Fibroblast of gingiva (primary cell): ENCODE data around the gene NOP53.
A peak's percentile ranks its signal among the peaks of the same experiment; 100 is the strongest.
"Not testable (repeated sequence)": the region's sequence is repeated elsewhere in the genome, so short reads cannot be mapped to it uniquely, and the experiment has no call there.

Experiments used
- DNase-seq: peaks from one replicate; pipeline ENCODE4 v3.0.0-alpha.2; 2011; ENCODE audit warnings: low read depth

The NOP53 gene

GRCh38 chr19:47777245-47778048 lies 32.1 kb downstream of the NOP53 start:
- DNase-seq, result not testable (repeated sequence)

DNA sequence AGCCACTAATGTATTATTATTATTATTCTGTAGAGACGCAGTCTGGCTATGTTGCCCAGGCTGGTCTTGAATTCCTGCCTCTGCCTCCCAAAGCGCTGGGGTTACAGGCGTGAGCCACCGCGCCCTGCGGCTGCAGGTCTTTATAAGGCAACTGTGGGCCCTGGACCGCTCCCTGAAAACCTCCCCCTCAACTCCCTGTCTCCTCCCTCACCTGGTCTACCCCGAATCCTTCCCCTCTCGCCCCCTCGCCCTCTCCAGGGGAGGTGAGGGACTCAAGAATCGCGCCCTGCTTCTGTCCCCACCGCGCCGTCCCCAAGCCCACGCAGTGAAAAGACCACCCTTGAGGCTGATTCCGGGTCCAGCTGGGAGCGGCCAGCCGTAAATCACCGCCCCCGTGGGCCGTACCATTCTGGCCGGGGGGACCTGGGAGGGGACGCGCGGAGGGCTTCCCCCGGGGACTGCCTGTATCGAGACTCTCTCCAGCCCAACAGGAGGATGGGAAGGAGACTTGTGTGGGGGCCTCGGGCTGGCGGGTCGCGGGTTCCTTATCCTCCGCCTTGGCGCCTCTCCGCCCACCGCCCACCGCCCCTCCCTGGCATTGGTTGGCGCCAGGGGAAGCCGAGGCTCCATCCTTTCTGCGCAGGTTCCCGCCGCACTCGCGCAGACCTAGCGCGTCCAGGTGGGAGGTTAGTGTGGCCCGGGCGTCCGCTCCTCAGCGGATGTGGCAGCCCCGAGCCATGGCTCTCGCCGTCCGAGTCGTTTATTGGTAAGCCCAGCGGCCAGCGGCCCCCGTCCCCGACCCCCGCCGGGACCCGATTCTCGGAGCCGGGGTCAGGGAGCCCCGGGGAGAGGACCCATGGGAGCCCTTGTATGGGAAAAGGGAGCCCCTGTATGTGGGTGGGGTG lies 33.0 kb downstream of the NOP53 start, which contains the start of gene SELENOW:
Gene SELENOW (plus strand): TSS at position 655 of the 905 bp plus-strand sequence. CDS start 83 bp downstream, at position 738.
- DNase-seq, result peak; percentile 67

DNA sequence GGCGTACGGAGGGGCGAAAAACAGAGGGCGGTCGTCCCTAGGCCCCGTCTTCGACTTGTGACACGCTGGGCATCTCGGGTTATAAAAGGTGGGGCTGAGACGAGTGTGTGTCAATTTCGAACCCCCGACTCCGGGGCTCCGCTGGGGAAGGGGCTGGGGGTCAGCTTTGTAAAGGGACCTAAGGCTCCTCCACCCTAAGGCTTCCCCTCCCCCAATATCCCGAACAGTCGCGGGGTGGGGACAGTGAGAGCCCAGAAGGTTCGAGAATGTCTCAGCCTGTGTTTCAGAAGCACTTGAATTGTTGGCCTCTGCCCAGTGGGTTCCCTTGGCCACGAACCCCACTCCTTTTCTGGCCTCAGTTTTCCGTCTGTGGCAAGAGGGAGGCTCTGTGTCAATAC lies 33.6 kb downstream of the NOP53 start:
- peak; percentile 18 for DNase-seq

DNA sequence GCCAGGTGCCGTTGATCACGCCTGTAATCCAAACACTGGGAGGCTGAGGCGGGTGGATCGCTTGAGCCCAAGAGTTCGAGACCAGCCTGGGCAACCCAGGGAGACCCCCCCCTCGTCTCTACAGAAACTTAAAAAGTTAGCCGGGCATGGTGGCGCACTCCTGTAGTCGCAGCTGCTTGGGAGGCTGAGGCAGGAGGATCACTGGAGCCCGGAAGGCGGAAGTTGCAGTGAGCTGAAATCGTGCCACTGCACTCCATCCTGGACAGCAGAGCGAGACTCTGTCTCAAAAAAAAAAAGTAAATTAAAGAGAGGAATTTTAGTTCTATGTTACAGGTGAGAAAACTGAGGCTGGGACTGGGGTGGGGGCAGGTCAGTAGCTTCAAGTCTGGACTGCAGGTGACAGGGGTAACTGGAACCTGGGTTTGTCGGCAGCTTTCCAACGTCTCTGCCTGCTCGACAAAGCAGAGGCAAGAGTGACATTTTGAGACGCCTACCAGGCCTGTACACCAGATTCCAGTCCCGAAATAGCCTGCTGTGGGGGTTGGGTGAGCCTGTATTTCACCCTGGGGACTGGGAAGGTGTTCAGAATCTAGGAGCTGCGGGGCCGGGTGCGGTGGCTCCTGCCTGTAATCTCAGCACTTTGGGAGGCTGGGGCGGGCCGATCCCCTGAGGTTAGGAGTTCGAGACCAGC lies 34.3 kb downstream of the NOP53 start:
- no peak for DNase-seq

DNA sequence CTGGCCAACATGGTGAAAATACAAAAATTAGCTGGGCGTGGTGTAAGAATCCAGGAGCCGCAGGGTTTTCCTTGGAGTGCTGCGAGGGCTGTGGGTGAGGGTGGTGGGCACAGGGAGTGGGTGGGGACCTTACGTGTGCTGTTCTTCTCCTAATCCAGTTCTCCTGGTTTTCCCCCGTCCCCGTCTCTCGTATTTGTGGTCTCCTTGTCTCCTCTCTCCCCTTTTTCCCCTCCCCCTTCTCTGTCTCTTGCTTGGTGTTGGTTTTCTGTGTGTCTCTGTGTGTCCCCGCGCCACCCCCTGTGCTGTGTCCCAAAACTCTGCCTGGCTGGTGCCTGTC lies 34.8 kb downstream of the NOP53 start:
- no peak for DNase-seq

DNA sequence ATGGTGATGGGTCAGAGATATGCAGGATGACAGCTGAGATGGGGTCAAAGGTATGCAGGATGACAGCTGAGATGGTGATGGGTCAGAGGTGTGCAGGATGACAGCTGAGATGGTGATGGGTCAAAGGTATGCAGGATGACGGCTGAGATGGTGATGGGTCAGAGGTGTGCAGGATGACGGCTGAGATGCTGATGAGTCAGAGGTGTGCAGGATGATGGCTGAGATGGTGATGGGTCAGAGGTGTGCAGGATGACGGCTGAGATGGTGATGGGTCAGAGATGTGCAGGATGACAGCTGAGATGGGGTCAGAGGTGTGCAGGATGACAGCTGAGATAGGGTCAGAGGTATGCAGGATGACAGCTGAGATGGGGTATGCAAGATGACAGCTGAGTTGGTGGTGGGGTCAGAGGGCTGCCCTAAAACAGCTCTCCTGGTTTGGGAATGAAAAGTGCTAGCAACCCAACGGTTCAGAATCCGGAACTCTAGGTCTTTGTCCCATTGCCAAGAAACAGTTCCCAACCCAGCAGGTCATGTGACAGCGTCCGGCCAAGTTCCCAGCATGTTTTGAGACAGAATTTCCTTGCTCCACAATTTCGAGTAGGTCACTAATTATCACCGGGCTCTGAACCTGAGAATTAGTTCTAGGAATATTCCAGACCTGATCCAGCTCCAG lies 36.4 kb downstream of the NOP53 start:
- no peak for DNase-seq

DNA sequence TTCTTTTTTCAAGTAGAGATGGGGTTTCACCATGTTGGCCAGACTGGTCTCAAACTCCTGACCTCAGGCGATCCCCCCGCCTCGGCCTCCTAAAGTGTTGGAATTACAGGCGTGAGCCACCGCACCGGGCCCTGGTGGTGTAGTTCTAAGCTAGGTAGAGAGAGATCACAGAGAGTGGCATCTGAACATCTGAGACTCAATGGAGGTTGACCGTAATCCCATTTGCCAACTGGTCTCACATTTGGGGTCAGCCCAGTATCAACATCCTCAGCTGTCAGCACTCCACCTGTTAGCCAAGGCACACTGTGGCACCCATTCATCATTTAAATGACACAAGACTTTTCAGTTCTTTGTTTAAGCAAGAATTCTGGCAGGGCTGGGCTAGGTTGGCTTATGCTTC lies 41.2 kb downstream of the NOP53 start:
- no peak for DNase-seq

DNA sequence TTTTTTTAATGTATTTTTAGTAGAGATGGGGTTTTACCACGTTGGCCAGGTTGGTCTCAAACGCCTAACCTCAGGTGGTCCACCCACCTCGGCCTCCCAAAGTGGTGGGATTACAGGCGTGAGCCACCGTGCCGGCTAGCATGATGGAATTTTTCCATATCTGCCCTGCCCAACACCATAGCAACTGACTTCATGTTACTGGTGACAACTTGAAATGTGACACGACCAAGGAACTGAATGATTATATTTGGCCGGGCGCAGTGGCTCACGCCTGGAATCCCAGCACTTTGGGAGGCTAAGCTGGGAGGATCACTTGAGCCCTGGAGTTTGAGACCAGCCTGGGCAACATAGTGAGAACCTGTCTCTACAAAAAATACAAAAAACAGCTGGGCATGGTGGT lies 42.0 kb downstream of the NOP53 start:
- DNase-seq, result not testable (repeated sequence)

GRCh38 chr19:47789811-47790210 lies 44.5 kb downstream of the NOP53 start:
- DNase-seq, result not testable (repeated sequence)

- DNase-seq, result peak; percentile 54
Measured at GRCh38 chr19:47790398-47790814, 45.1 kb downstream of the NOP53 start.

GRCh38 chr19:47792616-47793015 lies 47.3 kb downstream of the NOP53 start:
- DNase-seq, result no peak

DNA sequence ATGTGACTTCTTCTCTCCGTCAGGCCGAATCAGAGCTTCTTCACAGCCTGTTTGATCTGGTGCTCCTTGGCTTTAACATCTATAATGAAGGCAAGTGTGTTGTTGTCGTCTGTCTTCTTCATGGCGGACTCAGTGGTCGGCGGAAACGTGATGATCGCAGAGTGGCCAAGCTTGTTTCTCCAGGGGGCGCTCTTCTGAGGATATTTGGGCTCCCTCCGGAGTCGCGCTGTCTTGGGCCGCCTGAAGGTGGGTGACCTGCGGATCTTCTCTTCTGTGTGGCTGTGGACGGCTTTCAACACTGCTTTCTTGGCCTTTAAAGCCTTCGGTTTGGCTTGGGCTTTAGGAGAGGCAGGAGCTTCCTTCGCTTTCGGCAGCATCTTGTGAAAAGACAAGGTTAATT lies 49.2 kb downstream of the NOP53 start:
- no peak for DNase-seq

DNA sequence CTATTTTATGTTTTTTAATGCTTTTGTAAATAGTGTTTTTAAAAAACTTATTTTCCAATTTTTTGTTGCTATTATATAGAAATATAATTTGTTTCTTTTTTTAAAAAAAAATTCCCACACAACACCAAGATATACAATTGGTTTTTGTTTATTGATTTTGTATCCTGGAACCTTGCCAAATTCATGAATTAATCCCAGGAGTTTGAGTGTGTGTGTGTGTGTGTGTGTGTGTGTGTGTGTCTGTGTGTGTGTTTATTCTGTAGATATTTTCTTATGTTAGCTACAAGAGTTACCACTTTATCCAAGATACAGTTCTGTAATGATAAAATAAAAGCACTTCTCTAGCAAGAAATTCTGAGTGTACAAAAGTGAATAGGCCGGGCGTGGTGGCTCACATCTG lies 51.4 kb downstream of the NOP53 start:
- no peak for DNase-seq

GRCh38 chr19:47797996-47798903 lies 52.9 kb downstream of the NOP53 start:
- no peak for DNase-seq

DNA sequence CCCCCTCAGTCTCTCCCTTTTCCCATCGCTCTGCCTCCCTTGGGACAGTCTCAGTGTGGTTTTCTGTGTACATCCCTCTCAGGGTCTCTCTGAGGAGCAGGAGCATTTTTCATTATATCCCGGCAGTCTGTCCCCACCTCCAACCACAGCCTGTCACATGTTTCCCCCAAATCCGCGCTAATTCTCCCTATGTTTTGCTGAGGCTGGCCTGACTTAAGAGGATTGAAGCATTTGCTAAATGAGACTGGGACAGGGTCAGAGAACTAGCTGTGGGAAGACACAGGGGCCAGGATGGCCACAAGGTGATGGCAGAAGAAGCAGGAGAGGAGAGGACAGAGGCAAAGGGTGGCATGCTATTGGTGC lies 53.5 kb downstream of the NOP53 start:
- no peak for DNase-seq

DNA sequence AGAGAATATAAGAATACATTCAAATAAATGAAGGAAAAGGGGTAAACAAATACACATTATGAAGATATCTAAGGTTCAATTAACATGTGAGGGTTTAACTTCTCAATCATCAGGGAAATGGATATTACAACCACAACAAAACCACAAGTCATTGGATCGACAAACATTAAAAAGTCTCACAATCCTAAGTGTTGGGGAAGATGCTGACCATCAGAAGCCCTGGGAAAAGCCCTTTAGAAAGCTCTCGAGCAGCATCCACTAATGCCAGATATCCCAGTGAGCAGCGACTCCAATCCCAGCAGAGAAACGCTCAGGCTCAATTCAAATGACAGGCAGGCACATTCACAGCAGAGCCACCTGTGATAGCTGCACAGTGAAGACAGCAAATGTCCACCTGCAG lies 55.9 kb downstream of the NOP53 start:
- DNase-seq, result no peak

DNA sequence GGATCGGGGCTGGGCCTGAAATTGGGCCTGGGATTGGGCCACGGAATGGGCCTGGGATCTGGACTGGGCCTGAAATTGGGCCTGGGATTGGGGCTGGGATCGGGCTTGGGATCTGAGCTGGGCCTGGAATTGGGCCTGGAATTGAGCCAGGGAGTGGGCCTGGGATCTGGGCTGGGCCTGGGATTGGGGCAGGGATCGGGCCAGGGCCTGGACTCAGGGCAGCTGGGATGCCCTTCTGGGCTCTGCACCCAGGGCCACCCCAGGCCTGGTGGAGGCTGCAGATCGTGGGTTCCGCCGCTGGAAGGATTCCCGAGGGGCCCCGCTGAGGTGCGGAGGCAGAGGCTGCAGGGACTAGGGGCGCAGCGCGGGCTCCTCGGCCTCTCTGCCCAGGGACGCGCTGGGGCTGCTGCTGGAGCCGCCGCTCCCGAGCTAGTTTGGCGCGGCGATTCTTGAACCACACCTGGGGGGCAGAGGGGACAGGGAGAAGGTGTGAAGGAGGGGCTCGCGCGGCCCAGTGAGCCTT lies 57.2 kb downstream of the NOP53 start:
- no peak for DNase-seq

DNA sequence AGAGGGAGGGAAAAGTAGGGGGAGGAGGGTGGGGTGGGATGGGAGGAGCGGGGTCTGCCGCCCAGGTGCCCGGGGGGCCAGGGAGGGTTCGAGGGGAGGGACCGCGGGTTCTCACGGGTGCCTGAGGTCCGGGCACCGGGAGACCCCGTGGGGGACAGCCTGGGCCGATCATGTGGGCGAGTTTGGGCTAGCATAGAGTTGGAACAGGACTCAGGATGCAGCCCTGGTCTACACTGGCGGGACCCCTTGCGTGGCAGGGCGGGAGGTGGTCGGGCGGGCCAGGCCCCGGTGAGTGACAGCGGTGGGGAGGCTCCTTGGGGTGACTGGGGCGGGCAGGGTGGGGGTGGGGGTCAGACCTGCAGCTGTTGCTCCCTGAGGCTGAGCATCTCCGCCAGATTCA lies 57.8 kb downstream of the NOP53 start:
- not testable (repeated sequence) for DNase-seq

GRCh38 chr19:47803671-47804070 lies 58.3 kb downstream of the NOP53 start:
- not testable (repeated sequence) for DNase-seq

GRCh38 chr19:47804451-47804850 lies 59.1 kb downstream of the NOP53 start, which contains the start of gene TPRX1:
TPRX1 (minus strand) TSS chr19:47804551; CDS start chr19:47804539, 12 bp downstream.
- DNase-seq, result not testable (repeated sequence)
